ENCODE measurements around the gene SPATA7. TPM values are rescaled to one million over a fixed set of nuclear protein-coding genes. Genes with fewer than 3 reads are reported as not detected.

SPATA7 gene
- total and polyA plus RNA-seq, 2 of the 4 experiments (the other 2 are of a cell fraction), result 6.6 to 10.0 TPM

DNA sequence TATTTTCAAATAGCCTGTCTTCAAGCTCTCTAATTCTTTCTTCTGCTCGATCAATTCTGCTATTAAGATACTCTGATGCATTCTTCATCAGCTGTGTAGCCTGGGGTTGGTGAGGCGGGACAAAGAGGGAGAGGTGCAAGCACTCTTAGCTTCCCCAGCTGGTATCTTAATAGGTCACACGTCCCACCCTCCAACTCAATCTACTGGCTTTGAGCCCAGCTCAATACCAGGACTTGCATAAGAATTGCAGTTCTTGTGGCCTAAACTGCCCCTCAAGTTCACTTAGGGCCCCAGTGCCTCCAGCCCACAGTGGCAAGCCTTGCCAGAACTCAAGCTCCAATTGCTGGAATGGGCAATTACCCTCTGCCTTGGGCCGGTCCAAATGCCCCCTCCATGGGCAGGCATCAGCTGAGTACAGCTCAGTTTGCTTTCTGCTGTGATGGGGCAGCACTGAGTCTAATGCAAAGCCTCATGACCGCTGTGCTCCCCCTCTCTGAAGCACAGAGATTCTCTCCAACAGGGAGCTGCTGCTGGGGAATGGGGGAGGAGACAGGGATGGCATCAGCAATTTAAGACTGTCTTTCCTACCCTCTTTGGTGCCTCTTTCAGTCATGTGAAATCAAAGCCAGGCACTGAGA lies 5.6 kb upstream of the SPATA7 start:
- POLR2A ChIA-PET (ENCODE audit: unreplicated experiment), result interaction anchor here (0.6 kb wide), 1 partner anchor 101 kb away, joined by 3 read pairs; no protein-coding TSS in a partner anchor

More for the DNA sequence above, 5.6 kb upstream of the SPATA7 start:
- no peak overlapping the region for H4K91ac ChIP-seq (ENCODE audit: insufficient read depth, low read depth, low read length)
- no peaks in the 10 kb centered on the region; the same call in 1 of the 2 replicates for H3K27me3 ChIP-seq (ENCODE audit: control insufficient read depth, insufficient read depth, low read length)
- H4K20me1 ChIP-seq (ENCODE audit: insufficient read depth, low read length), result no peaks in the 10 kb centered on the region
- H2BK120ac ChIP-seq (ENCODE audit: low read depth, low read length), result no peak overlapping the region
- H2BK15ac ChIP-seq (ENCODE audit: low read depth, low read length), result no peak overlapping the region
- BruUV-seq (replicated peaks), result no TSS peak
- H3K9me3 ChIP-seq (ENCODE audit: control insufficient read depth, insufficient read depth, low read length), result no peaks in the 10 kb centered on the region
- H2AK9ac ChIP-seq (replicated peaks; ENCODE audit: low read depth, low read length, poor library complexity), result no peak overlapping the region
- in situ Hi-C loops (cut with MboI; ENCODE audit: low sequenced_read_pairs), result loop anchor here (10.0 kb wide), 2 partner anchors 175 to 435 kb away; partner anchors contain the start of gene PTPN21
- H3K4me2 ChIP-seq (ENCODE audit: low read depth, low read length), result no peak overlapping the region
- H3K79me1 ChIP-seq (ENCODE audit: low read depth in 1 of 2, low read length in 2 of 2), result no peaks in the 10 kb centered on the region
- DNase-seq (no peak), ATAC-seq (ENCODE audit: low read depth) (no peak)
- H3K14ac ChIP-seq (replicated peaks; ENCODE audit: low read depth, low read length), result no peak overlapping the region
- intact Hi-C loops (cut with micrococcal nuclease), result loop anchor here (2.0 kb wide), 1 partner anchor 433 kb away; no protein-coding TSS in a partner anchor
- H2BK5ac ChIP-seq (ENCODE audit: low read depth, low read length, poor library complexity, severe bottlenecking), result no peak overlapping the region
- no peak overlapping the region for H2BK20ac ChIP-seq (ENCODE audit: low read depth, low read length)
- TF ChIP-seq, protein P1, sequence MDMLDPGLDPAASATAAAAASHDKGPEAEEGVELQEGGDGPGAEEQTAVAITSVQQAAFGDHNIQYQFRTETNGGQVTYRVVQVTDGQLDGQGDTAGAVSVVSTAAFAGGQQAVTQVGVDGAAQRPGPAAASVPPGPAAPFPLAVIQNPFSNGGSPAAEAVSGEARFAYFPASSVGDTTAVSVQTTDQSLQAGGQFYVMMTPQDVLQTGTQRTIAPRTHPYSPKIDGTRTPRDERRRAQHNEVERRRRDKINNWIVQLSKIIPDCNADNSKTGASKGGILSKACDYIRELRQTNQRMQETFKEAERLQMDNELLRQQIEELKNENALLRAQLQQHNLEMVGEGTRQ (IDR thresholded peaks at IDR 0.05; ENCODE audit: low read depth, low read length), result no peak
- no peak for TF ChIP-seq NFE2L2 (IDR thresholded peaks at IDR 0.05; ENCODE audit: low read depth, low read length)
- no peak for TF ChIP-seq RFX5 (IDR thresholded peaks at IDR 0.05; ENCODE audit: low read depth, low read length)
- TF ChIP-seq BHLHE40 (IDR thresholded peaks at IDR 0.05; ENCODE audit: low read depth, low read length), result no peak
- TF ChIP-seq CHD1 (IDR thresholded peaks at IDR 0.05; ENCODE audit: low read depth, low read length), result no peak
- no peak for TF ChIP-seq MAZ (IDR thresholded peaks at IDR 0.05; ENCODE audit: borderline replicate concordance, low read depth, low read length)
- TF ChIP-seq MXI1 (IDR thresholded peaks at IDR 0.05; ENCODE audit: borderline replicate concordance, low read depth, low read length), result no peak
- no peak for TF ChIP-seq POLR2A (IDR thresholded peaks at IDR 0.05; ENCODE audit: low read depth, low read length)
- TF ChIP-seq, protein P2, sequence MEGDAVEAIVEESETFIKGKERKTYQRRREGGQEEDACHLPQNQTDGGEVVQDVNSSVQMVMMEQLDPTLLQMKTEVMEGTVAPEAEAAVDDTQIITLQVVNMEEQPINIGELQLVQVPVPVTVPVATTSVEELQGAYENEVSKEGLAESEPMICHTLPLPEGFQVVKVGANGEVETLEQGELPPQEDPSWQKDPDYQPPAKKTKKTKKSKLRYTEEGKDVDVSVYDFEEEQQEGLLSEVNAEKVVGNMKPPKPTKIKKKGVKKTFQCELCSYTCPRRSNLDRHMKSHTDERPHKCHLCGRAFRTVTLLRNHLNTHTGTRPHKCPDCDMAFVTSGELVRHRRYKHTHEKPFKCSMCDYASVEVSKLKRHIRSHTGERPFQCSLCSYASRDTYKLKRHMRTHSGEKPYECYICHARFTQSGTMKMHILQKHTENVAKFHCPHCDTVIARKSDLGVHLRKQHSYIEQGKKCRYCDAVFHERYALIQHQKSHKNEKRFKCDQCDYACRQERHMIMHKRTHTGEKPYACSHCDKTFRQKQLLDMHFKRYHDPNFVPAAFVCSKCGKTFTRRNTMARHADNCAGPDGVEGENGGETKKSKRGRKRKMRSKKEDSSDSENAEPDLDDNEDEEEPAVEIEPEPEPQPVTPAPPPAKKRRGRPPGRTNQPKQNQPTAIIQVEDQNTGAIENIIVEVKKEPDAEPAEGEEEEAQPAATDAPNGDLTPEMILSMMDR (conservative IDR thresholded peaks at IDR 0.05; ENCODE audit: low read depth, low read length), result no peak
- no peak for TF ChIP-seq MAFK (IDR thresholded peaks at IDR 0.05; ENCODE audit: low read depth, low read length)
- no peak for TF ChIP-seq SMC3 (IDR thresholded peaks at IDR 0.05; ENCODE audit: low read depth, low read length)
- TF ChIP-seq RAD21 (IDR thresholded peaks at IDR 0.05; ENCODE audit: low read length), result no peak
- no peak for TF ChIP-seq CEBPB (IDR thresholded peaks at IDR 0.05; ENCODE audit: low read depth, low read length)
- no peak for TF ChIP-seq ELK1 (IDR thresholded peaks at IDR 0.05; ENCODE audit: borderline replicate concordance, low read depth, low read length)
- no peak overlapping the region for H4K5ac ChIP-seq (ENCODE audit: low read depth, low read length)
- H3K4me1 ChIP-seq (ENCODE audit: control insufficient read depth, insufficient read depth, low read length), result no peaks in the 10 kb centered on the region
- no peak overlapping the region for H3K23ac ChIP-seq (ENCODE audit: low read depth, low read length)
- no peak overlapping the region for H3K4ac ChIP-seq (ENCODE audit: low read depth, low read length)
- no peak overlapping the region for H4K8ac ChIP-seq (ENCODE audit: low read depth in 2 of 2, low read length in 2 of 2)
- H3K56ac ChIP-seq (ENCODE audit: extremely low read depth, insufficient read depth, low read length), result no peak overlapping the region
- H3K18ac ChIP-seq (ENCODE audit: low read depth, low read length), result no peak overlapping the region
- no peak overlapping the region for H3K9ac ChIP-seq (ENCODE audit: low read depth, low read length)
- no peak overlapping the region for H3K4me3 ChIP-seq (ENCODE audit: insufficient read depth, low read depth, low read length)
- no peak overlapping the region for H2AK5ac ChIP-seq (ENCODE audit: low read depth, low read length)
- H3K36me3 ChIP-seq (ENCODE audit: control insufficient read depth, insufficient read depth, low read length), result no peaks in the 10 kb centered on the region
- H3K27ac ChIP-seq (ENCODE audit: insufficient read depth, low read length), result no peak overlapping the region
- CTCF ChIA-PET, result interaction anchor here (1.4 kb wide), 1 partner anchor 190 kb away, joined by 4 read pairs; no protein-coding TSS in a partner anchor
- WGBS, 2 experiments (ENCODE audit: extremely low coverage in 2 of 2, insufficient read length in 1 of 2), result 29% methylated on average over 1 of the region's 5 CpGs; no CpG with 5 or more reads in 1 of the 2 experiments
- no peaks in the 10 kb centered on the region for H3K9me1 ChIP-seq (ENCODE audit: insufficient read depth, low read length)
- dilution Hi-C loops (cut with HindIII; ENCODE audit: low sequenced_read_pairs, unreplicated experiment), result no loop called here
- H2AFZ ChIP-seq (replicated peaks; ENCODE audit: low read length, poor library complexity), result no peak overlapping the region
